Glomerular visceral epithelial cell (primary cell): ENCODE measurements around the gene DDIT3.

ENCODE experiments used
- DNase-seq: peaks from one replicate; pipeline ENCODE4 v3.0.0-alpha.2; 2016; ENCODE audit errors: extremely low spot score

The DDIT3 gene

GRCh38 chr12:57485695-57486094 is 34.6 kb downstream of the DDIT3 start:
- DNase-seq, result no peak

- peak; percentile 74 for DNase-seq
Observed at GRCh38 chr12:57483466-57483865, 36.8 kb downstream of the DDIT3 start.

GRCh38 chr12:57481671-57482070 is 38.6 kb downstream of the DDIT3 start:
- DNase-seq, result no peak

GRCh38 chr12:57479376-57480115 is 40.8 kb downstream of the DDIT3 start, which contains the start of gene ARHGAP9:
ARHGAP9 (minus strand) TSS chr12:57479866; CDS start chr12:57479406, 460 bp downstream.
- no peak for DNase-seq

- no peak for DNase-seq
Observed at GRCh38 chr12:57479043-57479375, 41.3 kb downstream of the DDIT3 start.

GRCh38 chr12:57477710-57478681 is 42.3 kb downstream of the DDIT3 start:
- DNase-seq, result no peak

GRCh38 chr12:57476993-57477709 is 43.2 kb downstream of the DDIT3 start:
- DNase-seq, result no peak

GRCh38 chr12:57476162-57476992 is 43.9 kb downstream of the DDIT3 start:
- DNase-seq, result no peak

- peak; percentile 23 for DNase-seq
Observed at GRCh38 chr12:57475271-57476161, 44.8 kb downstream of the DDIT3 start.

- DNase-seq, result no peak
Observed at GRCh38 chr12:57474862-57475261, 45.5 kb downstream of the DDIT3 start.

GRCh38 chr12:57474430-57474829 is 45.9 kb downstream of the DDIT3 start:
- peak; percentile 26 for DNase-seq

- DNase-seq, result no peak
Observed at GRCh38 chr12:57473886-57474285, 46.4 kb downstream of the DDIT3 start.

GRCh38 chr12:57473392-57473791 is 46.9 kb downstream of the DDIT3 start:
- no peak for DNase-seq

GRCh38 chr12:57472391-57472790 is 47.9 kb downstream of the DDIT3 start:
- DNase-seq, result no peak

GRCh38 chr12:57471661-57472060 is 48.7 kb downstream of the DDIT3 start:
- DNase-seq, result no peak

- no peak for DNase-seq
Observed at GRCh38 chr12:57470970-57471656, 49.2 kb downstream of the DDIT3 start.

GRCh38 chr12:57470286-57470969 is 49.9 kb downstream of the DDIT3 start:
- DNase-seq, result no peak

- no peak for DNase-seq
Observed at GRCh38 chr12:57469296-57470164, 50.8 kb downstream of the DDIT3 start.
